A673 (cell line): ENCODE measurements around the gene SHC3. TPM values are rescaled to one million over a fixed set of nuclear protein-coding genes. Genes with fewer than 3 reads are reported as not detected.

ENCODE experiments used
- BruUV-seq: library from RNA; stranded (reverse); fragments of 400-500 nt; replicated peaks from 2 replicates; lab custom pipeline; 2021; lab: Mats Ljungman, UMichigan
- CTCF ChIA-PET: fragments of 300-600 bp; sonication (Branson Sonifier 250); formaldehyde crosslinking; loops from one replicate; lab custom pipeline; 2022; ENCODE audit warnings: antibody characterized with exemption; lab: Charles Lee
- POLR2A ChIA-PET: fragments of 300-600 bp; sonication (Branson Sonifier 250); formaldehyde crosslinking; loops from one replicate; lab custom pipeline; 2022; ENCODE audit warnings: antibody characterized with exemption; ENCODE audit not compliant: low non-redundant PET; lab: Charles Lee
- DNase-seq: peaks from one replicate; pipeline ENCODE4 v3.0.0-alpha.2; 2015; ENCODE audit warnings: low spot score
- H3K27ac ChIP-seq: fragments of 200-600 bp; sonication (generic); 2 replicates; pipeline ENCODE4 v1.5.1; 2016; ENCODE audit warnings: mixed run types, low read depth, mild to moderate bottlenecking, mixed read lengths, antibody characterized with exemption, low read length; ENCODE audit not compliant: poor library complexity, severe bottlenecking
- H3K27me3 ChIP-seq: fragments of 200-600 bp; sonication (generic); replicated peaks from 2 replicates; pipeline ENCODE4 v1.6.1; 2017; ENCODE audit warnings: mixed run types, low read depth, mild to moderate bottlenecking, mixed read lengths, antibody characterized with exemption, low read length; ENCODE audit not compliant: insufficient read depth, poor library complexity
- H3K36me3 ChIP-seq: fragments of 200-600 bp; sonication (generic); 2 replicates; pipeline ENCODE4 v1.6.1; 2016; ENCODE audit warnings: mixed run types, mild to moderate bottlenecking, mixed read lengths, antibody characterized with exemption, low read length; ENCODE audit not compliant: insufficient read depth, poor library complexity, severe bottlenecking
- H3K4me1 ChIP-seq: fragments of 200-600 bp; sonication (generic); 2 replicates; pipeline ENCODE4 v1.6.1; 2017; ENCODE audit warnings: mixed run types, mild to moderate bottlenecking, mixed read lengths, antibody characterized with exemption, low read length; ENCODE audit not compliant: insufficient read depth, poor library complexity, severe bottlenecking
- H3K4me3 ChIP-seq: fragments of 200-600 bp; sonication (generic); 2 replicates; pipeline ENCODE4 v1.5.1; 2016; ENCODE audit warnings: low read depth, mixed run types, mild to moderate bottlenecking, mixed read lengths, low read length; ENCODE audit not compliant: poor library complexity, severe bottlenecking
- H3K9me3 ChIP-seq: fragments of 200-600 bp; sonication (generic); 2 replicates; pipeline ENCODE4 v1.6.1; 2016; ENCODE audit warnings: mixed run types, low read depth, mild to moderate bottlenecking, mixed read lengths, antibody characterized with exemption, low read length; ENCODE audit not compliant: poor library complexity, severe bottlenecking
- CTCF ChIP-seq: fragments of 300-800, 200-600 bp; sonication (generic); conservative IDR thresholded peaks from 2 replicates; pipeline ENCODE4 v1.5.1; 2017; ENCODE audit warnings: low read depth, mild to moderate bottlenecking, antibody characterized with exemption, low read length, moderate library complexity, mixed read lengths
- EZH2 ChIP-seq: fragments of 200-600 bp; sonication (generic); IDR thresholded peaks from 2 replicates; pipeline ENCODE4 v1.6.1; 2017; ENCODE audit warnings: borderline replicate concordance, low read depth, mild to moderate bottlenecking, mixed read lengths, antibody characterized with exemption, low read length; ENCODE audit not compliant: poor library complexity, severe bottlenecking
- intact Hi-C: fragments of 100-400 bp; cut with micrococcal nuclease; formaldehyde crosslinking; loops from one replicate; pipeline ENCODE4 v1.10.0; 2022; ENCODE audit not compliant: unreplicated experiment
- total RNA-seq: library from RNA; stranded (reverse); gene quantifications from 2 replicates; pipeline ENCODE4 v1.2.3, GENCODE V29; 2021

Gene SHC3
- total RNA-seq, 1 experiment from 2014 or later: 6.6 TPM

- Histone ChIP-seq H3K4me3 (no peak overlapping the region), H3K9me3 (no peaks in the 10 kb centered on the region), H3K4me1 (no peaks in the 10 kb centered on the region), H3K36me3 (no peaks in the 10 kb centered on the region), H3K27ac (no peak overlapping the region), H3K27me3 (no peaks in the 10 kb centered on the region)
- ChIA-PET CTCF (no interaction called here), POLR2A (no interaction called here)
- BruUV-seq: no TSS peak
- no peak for DNase-seq
- intact Hi-C loops: no loop called here
- TF ChIP-seq CTCF (no peak), EZH2 (no peak)
Observed at GRCh38 chr9:89095761-89096528, 82.7 kb downstream of the SHC3 start.

DNA sequence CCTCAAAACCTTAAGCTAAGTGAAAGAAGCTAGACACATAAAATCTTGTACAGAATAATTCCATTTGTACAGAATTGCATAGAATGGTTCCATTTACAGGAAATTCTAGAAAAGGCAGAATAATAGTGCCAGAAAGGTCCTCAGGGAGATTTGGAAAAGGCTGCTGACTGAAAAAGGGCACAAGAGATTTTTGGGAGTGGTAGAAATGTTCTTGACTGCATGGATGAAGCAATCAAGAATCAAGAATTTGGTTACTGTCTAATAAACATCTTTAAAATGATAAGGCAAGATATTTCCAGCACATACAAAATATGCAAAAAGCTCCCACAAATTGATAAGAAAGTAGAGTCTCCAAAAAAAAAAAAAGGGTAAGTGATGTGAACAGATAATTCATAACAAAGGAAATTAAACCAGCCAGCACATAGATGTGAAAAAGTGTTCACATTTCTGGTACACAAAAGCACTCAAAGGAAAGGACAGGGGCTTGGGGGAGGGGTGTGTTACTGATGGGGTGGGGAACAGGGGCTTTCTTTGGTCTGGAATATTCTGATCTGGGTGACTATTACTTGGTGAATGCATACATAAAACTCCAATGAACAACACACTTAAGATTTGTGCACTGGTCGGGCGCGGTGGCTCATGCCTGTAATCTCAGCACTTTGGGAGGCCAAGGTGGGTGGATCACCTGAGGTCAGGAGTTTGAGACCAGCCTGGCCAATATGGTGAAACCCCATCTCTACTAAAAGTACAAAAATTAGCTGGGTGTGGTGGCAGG is 85.2 kb downstream of the SHC3 start:
- Histone ChIP-seq H3K4me1 (no peaks in the 10 kb centered on the region), H3K9me3 (no peaks in the 10 kb centered on the region), H3K27me3 (no peaks in the 10 kb centered on the region), H3K27ac (no peak overlapping the region), H3K4me3 (no peak overlapping the region), H3K36me3 (no peaks in the 10 kb centered on the region)
- ChIA-PET CTCF (no interaction called here), POLR2A (no interaction called here)
- TF ChIP-seq CTCF (no peak), EZH2 (no peak)
- DNase-seq: no peak
- intact Hi-C loops: no loop called here
- BruUV-seq: no TSS peak

GRCh38 chr9:89089176-89089575 is 89.4 kb downstream of the SHC3 start:
- H3K27ac ChIP-seq: no peak overlapping the region
- ChIA-PET POLR2A (no interaction called here), CTCF (interaction anchor here (1.1 kb wide), 1 partner anchor 835 kb away, joined by 10 read pairs; no protein-coding TSS in a partner anchor)
- no TSS peak for BruUV-seq
- intact Hi-C loops: no loop called here
- no peaks in the 10 kb centered on the region for H3K9me3 ChIP-seq
- DNase-seq: no peak
- TF ChIP-seq CTCF: no peak
- no peak for TF ChIP-seq EZH2
- no peaks in the 10 kb centered on the region for H3K27me3 ChIP-seq
- no peak overlapping the region for H3K4me3 ChIP-seq
- H3K36me3 ChIP-seq: no peaks in the 10 kb centered on the region
- H3K4me1 ChIP-seq: no peaks in the 10 kb centered on the region
